AG20443 (cell line): ENCODE measurements around the gene ADAM15.

Source experiments
- DNase-seq: peaks from one replicate; pipeline ENCODE4 v3.0.0; 2012; ENCODE audit warnings: low spot score, mixed read lengths

ADAM15 gene

GRCh38 chr1:155086856-155087535 lies 35.9 kb downstream of the ADAM15 start:
- no peak for DNase-seq

- DNase-seq: peak; percentile 86
Observed at GRCh38 chr1:155091071-155092051, 40.2 kb downstream of the ADAM15 start.

GRCh38 chr1:155092131-155092530 lies 41.0 kb downstream of the ADAM15 start:
- no peak for DNase-seq

GRCh38 chr1:155092641-155093040 lies 41.5 kb downstream of the ADAM15 start:
- DNase-seq: no peak

- DNase-seq: peak; percentile 46
Observed at GRCh38 chr1:155093911-155094621, 43.0 kb downstream of the ADAM15 start.

GRCh38 chr1:155094622-155094948 lies 43.5 kb downstream of the ADAM15 start:
- DNase-seq: no peak

GRCh38 chr1:155099331-155099730 lies 48.2 kb downstream of the ADAM15 start:
- no peak for DNase-seq

- DNase-seq: no peak
Observed at GRCh38 chr1:155103325-155103724, 52.2 kb downstream of the ADAM15 start.

GRCh38 chr1:155104605-155105534 lies 53.8 kb downstream of the ADAM15 start:
- DNase-seq: no peak

- no peak for DNase-seq
Observed at GRCh38 chr1:155105604-155106011, 54.5 kb downstream of the ADAM15 start.

GRCh38 chr1:155106862-155107261 lies 55.7 kb downstream of the ADAM15 start:
- no peak for DNase-seq

- DNase-seq: no peak
Observed at GRCh38 chr1:155107309-155108264, 56.5 kb downstream of the ADAM15 start.

GRCh38 chr1:155108296-155108695 lies 57.2 kb downstream of the ADAM15 start:
- DNase-seq: no peak

GRCh38 chr1:155110381-155110780 lies 59.3 kb downstream of the ADAM15 start:
- DNase-seq: no peak

GRCh38 chr1:155110826-155111225 lies 59.7 kb downstream of the ADAM15 start:
- no peak for DNase-seq
